Right atrium auricular region (tissue), 2 donors: ENCODE results near the gene ATP8B4. TPM values are rescaled to one million over a fixed set of nuclear protein-coding genes. Genes with fewer than 3 reads are reported as not detected.
A peak's percentile ranks its signal among the peaks of the same experiment; 100 is the strongest.

Experiments used
- DNase-seq: peaks from one replicate; pipeline ENCODE4 v3.0.0-alpha.2; 2019; ENCODE audit warnings: low spot score
- H3K27ac ChIP-seq, 2 donors: fragments of 200-600 bp; sonication (generic); 1 replicate in 1 of 2; 2 replicates in 1 of 2; pipeline ENCODE4 v1.5.1; 2016 to 2019
- H3K27me3 ChIP-seq, 2 donors: fragments of 200-600 bp; sonication (generic); one replicate each; pipeline versions ENCODE4 v1.5.1 to v1.6.0; 2017 to 2019
- H3K36me3 ChIP-seq: fragments of 200-600 bp; sonication (generic); one replicate; pipeline ENCODE4 v1.5.1; 2016
- H3K4me1 ChIP-seq, 2 donors: fragments of 200-600 bp; sonication (generic); one replicate each; pipeline versions ENCODE4 v1.5.1 to v1.6.0; 2017 to 2019
- H3K4me3 ChIP-seq, 2 donors: fragments of 200-600 bp; sonication (generic); 1 replicate in 1 of 2; 2 replicates in 1 of 2; pipeline ENCODE4 v1.5.1; 2017 to 2019; ENCODE audit warnings: mild to moderate bottlenecking in 1 of 2, moderate library complexity in 1 of 2
- H3K9me3 ChIP-seq, 2 donors: fragments of 200-600 bp; sonication (generic); one replicate each; pipeline ENCODE4 v1.5.1; 2019
- total RNA-seq, 2 donors: library from RNA; depleted of rRNA; stranded (reverse); fragments of >200 nt; gene quantifications; one replicate each; pipeline ENCODE4 v1.1.0, GENCODE V29; 2016
- TF ChIP-seq, protein P1 (sequence below), 2 donors: fragments of 200-600 bp; sonication (generic); IDR thresholded peaks; one replicate each; pipeline ENCODE4 v1.5.1; 2019; ENCODE audit warnings: antibody characterized with exemption in 2 of 2

The ATP8B4 gene
- total RNA-seq, 2 donors from 2014 or later = 2.0 to 2.5 TPM

DNA sequence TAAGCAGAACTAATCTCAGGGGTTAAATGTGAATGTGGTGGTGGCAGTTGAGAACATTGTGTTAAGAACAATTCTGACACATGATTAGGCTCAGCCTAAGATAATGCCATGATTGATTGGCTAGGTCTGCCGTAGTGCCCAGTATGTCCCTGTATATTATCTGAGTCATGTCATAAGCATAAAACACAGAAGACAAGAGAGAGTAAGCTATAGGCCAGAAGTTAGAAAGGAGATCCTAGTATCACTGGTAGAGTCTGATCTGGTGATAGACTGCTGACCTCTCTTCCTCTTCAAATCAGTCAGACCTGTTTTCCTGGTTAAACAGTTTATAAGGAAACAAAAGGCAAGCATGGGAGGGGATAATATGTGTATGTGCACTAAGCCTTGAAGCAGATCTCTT, 30.1 kb upstream of the ATP8B4 start:
- Histone ChIP-seq H3K4me1 (no peaks in the 10 kb centered on the region), H3K9me3 (no peaks in the 10 kb centered on the region), H3K27me3 (no peaks in the 10 kb centered on the region), H3K4me3 (no peak overlapping the region), H3K27ac (no peak overlapping the region), H3K36me3 (no peaks in the 10 kb centered on the region)
- no peak for DNase-seq
- TF ChIP-seq, protein P1, sequence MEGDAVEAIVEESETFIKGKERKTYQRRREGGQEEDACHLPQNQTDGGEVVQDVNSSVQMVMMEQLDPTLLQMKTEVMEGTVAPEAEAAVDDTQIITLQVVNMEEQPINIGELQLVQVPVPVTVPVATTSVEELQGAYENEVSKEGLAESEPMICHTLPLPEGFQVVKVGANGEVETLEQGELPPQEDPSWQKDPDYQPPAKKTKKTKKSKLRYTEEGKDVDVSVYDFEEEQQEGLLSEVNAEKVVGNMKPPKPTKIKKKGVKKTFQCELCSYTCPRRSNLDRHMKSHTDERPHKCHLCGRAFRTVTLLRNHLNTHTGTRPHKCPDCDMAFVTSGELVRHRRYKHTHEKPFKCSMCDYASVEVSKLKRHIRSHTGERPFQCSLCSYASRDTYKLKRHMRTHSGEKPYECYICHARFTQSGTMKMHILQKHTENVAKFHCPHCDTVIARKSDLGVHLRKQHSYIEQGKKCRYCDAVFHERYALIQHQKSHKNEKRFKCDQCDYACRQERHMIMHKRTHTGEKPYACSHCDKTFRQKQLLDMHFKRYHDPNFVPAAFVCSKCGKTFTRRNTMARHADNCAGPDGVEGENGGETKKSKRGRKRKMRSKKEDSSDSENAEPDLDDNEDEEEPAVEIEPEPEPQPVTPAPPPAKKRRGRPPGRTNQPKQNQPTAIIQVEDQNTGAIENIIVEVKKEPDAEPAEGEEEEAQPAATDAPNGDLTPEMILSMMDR (IDR thresholded peaks at IDR 0.05) = no peak

DNA sequence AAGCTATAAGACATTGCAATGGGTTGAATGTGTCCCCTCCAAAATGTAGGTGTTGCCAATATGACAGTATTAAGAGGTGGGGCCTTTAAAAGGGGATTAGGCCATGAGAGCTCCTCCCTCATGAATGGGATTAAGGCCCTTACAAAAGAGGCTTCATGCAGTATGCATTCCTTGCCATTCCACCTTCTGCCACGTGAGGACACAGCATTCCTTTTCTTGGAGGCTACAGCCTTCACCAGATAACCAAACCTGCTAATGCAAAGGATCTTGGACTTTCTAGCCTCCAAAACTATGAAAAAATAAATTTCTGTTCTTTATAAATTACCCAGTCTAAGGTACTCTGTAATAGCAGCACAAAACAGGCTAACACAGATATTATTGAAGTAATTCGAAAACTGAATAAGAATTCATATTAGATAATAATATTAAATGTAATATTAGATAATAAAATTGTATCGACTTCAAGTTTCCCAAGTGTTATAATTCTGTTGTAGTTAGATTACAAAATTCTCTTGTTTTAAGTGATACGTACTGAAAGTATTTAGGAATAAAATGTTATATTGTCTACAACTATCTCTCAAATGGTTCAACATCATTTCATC, 29.4 kb upstream of the ATP8B4 start:
- H3K27ac ChIP-seq = no peak overlapping the region
- no peak for DNase-seq
- no peaks in the 10 kb centered on the region for H3K4me1 ChIP-seq
- H3K9me3 ChIP-seq = no peaks in the 10 kb centered on the region
- no peaks in the 10 kb centered on the region for H3K36me3 ChIP-seq
- TF ChIP-seq, protein P1 (IDR thresholded peaks at IDR 0.05) = no peak
- no peak overlapping the region for H3K4me3 ChIP-seq
- H3K27me3 ChIP-seq = no peaks in the 10 kb centered on the region

DNA sequence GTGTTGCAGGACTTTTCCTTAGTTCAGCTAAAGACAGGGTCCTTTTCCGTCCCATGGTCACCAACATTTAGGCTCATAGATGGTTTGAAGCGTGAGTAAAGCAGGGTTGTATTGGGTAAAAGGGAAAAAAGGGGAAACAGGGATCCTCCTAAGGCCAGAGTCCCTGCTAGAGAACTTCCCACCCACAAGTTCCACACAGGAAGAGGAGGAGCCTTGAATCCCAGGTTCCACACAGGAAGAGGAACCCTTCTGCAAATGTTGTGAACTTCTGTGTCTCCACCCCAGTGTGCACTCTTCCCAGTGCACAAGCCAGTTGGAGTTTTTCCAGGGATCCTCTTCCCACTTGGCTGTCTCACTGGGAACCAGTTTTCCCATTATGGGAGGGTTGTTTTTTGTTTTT, 27.6 kb upstream of the ATP8B4 start:
- no peak for DNase-seq
- H3K4me3 ChIP-seq = no peak overlapping the region
- no peaks in the 10 kb centered on the region for H3K27me3 ChIP-seq
- no peaks in the 10 kb centered on the region for H3K36me3 ChIP-seq
- no peak overlapping the region for H3K27ac ChIP-seq
- H3K4me1 ChIP-seq = no peaks in the 10 kb centered on the region
- no peaks in the 10 kb centered on the region for H3K9me3 ChIP-seq
- TF ChIP-seq, protein P1 (IDR thresholded peaks at IDR 0.05) = no peak

DNA sequence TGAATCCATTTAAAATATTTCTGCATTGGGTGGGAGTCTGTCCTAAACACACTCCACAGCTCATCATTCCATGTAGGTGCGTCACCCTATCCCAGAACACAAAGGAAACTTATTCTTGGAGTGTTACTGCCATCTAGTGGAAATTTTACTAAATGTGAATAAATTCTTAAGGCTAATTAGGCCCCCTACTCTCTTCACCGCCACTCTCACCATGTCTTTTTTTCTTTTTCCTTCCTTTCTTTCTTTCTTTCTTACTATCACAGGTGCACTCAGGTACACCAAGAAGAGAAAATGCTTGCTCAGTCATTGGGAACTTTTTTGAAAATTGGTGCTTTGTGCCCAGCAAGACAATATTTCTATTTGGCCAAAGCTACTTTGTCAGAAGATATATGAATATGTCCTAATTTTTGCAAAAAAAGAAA, 26.4 kb upstream of the ATP8B4 start:
- no peak overlapping the region for H3K4me3 ChIP-seq
- no peak for DNase-seq
- H3K36me3 ChIP-seq = no peaks in the 10 kb centered on the region
- H3K4me1 ChIP-seq = no peaks in the 10 kb centered on the region
- no peak overlapping the region for H3K27ac ChIP-seq
- H3K9me3 ChIP-seq = no peaks in the 10 kb centered on the region
- TF ChIP-seq, protein P1 (IDR thresholded peaks at IDR 0.05) = peak; percentile 45 to 71
- H3K27me3 ChIP-seq = no peaks in the 10 kb centered on the region

DNA sequence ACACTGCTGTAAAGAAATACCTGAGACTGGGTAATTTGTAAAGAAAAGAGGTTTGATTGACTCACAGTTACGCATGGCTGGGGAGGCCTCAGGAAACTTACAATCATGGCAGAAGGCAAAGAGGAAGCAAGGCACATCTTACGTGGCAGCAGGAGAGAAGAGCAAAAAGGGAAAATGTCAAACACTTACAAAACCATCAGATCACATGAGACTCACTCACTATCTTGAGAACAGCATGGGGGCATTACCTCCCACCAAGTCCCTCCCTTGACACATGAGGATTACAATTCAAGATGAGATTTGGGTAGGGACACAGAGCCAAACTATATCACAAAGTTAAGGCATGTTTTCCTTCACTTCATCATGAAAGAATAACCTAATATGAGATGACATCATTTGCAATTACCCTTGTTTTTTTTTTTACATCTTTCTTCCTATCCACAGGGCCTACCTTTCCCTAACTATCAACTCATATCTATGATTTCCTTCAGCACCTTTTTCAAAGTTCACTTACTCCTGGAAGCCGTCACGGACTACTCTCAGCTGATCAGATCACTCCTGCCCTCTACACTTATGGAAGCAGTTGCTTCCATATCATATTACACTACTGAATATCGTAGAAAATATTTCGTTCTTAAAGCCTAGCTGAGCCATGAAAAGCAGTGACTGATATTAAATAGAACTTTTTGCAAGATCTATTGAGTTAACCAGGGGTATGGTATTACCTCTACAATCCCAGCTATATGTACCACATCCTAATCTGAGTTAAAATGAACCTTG, 25.5 kb upstream of the ATP8B4 start:
- Histone ChIP-seq H3K36me3 (no peaks in the 10 kb centered on the region), H3K9me3 (no peaks in the 10 kb centered on the region), H3K4me3 (no peak overlapping the region), H3K27me3 (no peaks in the 10 kb centered on the region), H3K4me1 (no peaks in the 10 kb centered on the region), H3K27ac (no peak overlapping the region)
- TF ChIP-seq, protein P1 (IDR thresholded peaks at IDR 0.05) = no peak
- DNase-seq = no peak
